Fibroblast of peridontal ligament (primary cell): ENCODE measurements around the gene PTPN6.
"Not testable (repeated sequence)": the region's sequence is repeated elsewhere in the genome, so short reads cannot be mapped to it uniquely, and the experiment has no call there.

Source experiments
- DNase-seq: peaks from one replicate; pipeline ENCODE4 v3.0.0-alpha.2; 2010; ENCODE audit errors: extremely low read depth

PTPN6 gene

GRCh38 chr12:6950811-6951540 is at the start of gene PTPN6:
Gene PTPN6, plus strand, starts transcription at chr12:6951356. Its CDS starts 157 bp downstream, at chr12:6951513.
- DNase-seq: no peak

DNA sequence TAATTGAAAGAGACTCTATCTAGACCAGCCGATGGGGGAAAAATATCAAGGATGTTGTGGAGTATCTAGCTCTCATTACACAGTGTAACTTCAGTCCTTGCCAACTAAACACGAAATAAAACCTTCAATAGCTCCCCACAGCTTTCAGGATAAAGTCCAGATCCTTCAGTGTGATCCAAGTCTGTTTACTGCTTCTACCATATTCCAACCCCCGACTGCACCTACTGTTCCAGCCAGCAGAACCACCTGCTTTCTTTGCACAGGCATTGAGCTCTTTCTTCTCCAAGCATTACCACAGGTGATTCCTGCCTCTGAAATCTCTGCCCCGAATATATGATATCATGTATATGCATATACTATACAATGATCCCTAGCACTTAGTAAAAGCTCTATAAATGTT is 48.7 kb upstream of the PTPN6 start:
- DNase-seq: no peak

GRCh38 chr12:6903722-6904121 is 47.4 kb upstream of the PTPN6 start:
- no peak for DNase-seq

GRCh38 chr12:6904280-6905276 is 46.6 kb upstream of the PTPN6 start, which contains the start of gene LRRC23:
Gene LRRC23, plus strand, starts transcription at chr12:6904822. Its CDS starts 812 bp downstream, at chr12:6905634.
- peak; percentile 94 for DNase-seq

GRCh38 chr12:6905414-6906040 is 45.6 kb upstream of the PTPN6 start:
- no peak for DNase-seq

DNA sequence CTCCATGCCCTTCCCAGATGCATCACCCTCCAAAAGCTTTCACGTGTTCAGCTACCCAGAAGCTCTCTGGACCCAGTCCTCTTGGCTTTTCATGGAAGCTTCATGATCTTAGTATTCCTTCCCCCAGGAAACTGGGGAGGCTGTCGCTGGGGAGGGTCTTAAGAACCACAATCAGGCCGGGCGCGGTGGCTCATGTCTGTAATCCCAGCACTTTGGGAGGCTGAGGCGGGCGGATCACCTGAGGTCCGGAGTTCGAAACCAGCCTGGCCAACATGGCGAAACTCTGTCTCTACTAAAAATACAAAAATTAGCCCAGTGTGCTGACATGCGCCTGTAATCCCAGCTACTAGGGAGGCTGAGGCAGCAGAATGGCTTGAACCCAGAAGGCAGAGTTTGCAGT is 43.0 kb upstream of the PTPN6 start:
- DNase-seq: not testable (repeated sequence)

- no peak for DNase-seq
These were observed 41.6 kb upstream of the PTPN6 start for GRCh38 chr12:6909421-6910145.

DNA sequence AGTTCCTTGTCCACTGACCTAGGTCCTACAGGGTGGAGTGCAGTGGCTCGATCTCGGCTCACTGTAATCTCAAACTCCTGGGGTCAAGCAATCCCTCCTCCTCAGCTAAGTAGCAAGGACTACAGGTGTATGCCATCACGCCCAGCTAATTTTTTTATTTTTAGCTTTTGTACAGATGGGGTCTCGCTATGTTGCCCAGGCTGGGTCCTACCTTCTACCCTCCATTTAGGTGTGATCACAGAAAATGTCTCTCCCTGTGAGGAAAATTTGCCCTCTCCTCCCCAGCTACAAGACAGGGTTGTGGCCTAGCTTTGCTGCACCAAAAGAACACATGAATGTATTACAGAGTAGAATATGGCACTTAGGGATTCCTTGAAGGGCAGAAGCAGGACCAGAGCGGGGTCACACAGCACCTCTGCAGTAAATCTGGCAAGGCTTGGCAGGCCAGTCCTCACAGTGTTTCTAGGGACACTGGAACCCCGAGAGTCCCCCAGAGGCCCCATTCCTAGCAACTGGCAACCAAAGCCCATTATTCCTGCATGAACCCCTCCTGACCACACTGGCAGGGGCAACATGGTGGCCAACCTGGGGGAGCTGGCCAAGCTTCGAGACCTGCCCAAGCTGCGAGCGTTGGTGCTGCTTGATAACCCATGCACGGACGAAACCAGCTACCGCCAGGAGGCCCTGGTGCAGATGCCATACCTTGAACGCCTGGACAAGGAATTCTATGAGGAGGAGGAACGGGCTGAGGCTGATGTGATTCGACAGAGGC is 38.8 kb upstream of the PTPN6 start:
- DNase-seq: no peak

DNA sequence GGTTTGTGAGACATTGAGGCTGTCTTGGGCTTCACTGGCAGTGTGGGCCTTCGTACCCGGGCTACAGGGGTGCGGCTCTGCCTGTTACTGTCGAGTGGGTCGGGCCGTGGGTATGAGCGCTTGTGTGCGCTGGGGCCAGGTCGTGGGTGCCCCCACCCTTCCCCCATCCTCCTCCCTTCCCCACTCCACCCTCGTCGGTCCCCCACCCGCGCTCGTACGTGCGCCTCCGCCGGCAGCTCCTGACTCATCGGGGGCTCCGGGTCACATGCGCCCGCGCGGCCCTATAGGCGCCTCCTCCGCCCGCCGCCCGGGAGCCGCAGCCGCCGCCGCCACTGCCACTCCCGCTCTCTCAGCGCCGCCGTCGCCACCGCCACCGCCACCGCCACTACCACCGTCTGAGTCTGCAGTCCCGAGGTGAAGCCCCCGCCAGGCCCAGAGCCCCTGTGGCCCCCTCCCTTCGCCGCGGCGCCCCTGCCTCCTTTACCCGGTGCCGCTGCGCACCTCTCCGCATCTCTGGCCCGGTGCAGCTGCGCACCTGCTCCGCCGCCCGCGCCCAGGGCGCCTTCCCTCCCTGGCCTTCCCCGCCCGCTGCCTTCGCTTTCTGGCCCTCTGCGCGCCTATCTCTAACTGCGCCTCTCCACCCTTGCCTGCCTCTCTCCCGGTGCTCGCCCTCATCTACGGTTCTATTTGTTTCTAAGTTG is 36.8 kb upstream of the PTPN6 start, which contains the start of gene ENO2:
TSS of gene ENO2 (plus strand) at position 335 of the 701 bp plus-strand sequence. CDS start 1,253 bp downstream, outside the sequence.
- peak; percentile 52 for DNase-seq

GRCh38 chr12:6914947-6915788 is 36.0 kb upstream of the PTPN6 start:
- no peak for DNase-seq

DNA sequence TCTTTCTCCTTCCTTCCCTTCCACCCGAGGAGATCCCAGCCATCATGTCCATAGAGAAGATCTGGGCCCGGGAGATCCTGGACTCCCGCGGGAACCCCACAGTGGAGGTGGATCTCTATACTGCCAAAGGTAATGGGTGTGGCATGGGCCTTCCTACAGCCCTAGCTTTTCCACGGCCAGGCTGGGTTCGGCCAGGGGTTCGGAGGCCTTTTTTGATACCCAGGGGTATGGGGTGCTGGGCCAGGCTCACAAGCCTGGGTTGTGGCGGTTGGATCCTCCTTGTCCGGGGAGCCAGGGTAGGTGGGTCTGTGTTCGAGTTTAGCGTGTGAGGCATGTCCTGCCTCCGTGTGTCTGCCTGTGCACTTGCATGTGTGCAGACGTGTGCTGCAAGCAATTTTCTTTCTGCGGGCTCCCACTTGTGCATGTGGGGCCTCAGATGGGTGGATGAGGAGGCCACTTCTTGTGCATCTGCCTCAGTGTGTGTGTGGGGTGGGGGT is 35.3 kb upstream of the PTPN6 start:
- DNase-seq: no peak

GRCh38 chr12:6916426-6917200 is 34.5 kb upstream of the PTPN6 start:
- DNase-seq: no peak

GRCh38 chr12:6917491-6918231 is 33.5 kb upstream of the PTPN6 start:
- no peak for DNase-seq

DNA sequence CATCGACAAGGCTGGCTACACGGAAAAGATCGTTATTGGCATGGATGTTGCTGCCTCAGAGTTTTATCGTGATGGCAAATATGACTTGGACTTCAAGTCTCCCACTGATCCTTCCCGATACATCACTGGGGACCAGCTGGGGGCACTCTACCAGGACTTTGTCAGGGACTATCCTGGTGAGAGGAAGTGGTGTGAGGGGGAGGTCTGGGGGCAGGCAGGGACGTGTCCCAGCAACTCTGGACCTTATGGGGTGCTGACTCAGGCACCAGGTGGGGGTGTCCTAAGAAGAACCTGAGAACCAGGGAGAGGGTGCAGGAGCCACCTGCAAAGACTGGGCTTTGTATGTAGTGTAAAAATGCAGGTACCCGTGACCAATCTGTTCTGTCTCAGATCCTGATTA is 31.6 kb upstream of the PTPN6 start:
- no peak for DNase-seq

DNA sequence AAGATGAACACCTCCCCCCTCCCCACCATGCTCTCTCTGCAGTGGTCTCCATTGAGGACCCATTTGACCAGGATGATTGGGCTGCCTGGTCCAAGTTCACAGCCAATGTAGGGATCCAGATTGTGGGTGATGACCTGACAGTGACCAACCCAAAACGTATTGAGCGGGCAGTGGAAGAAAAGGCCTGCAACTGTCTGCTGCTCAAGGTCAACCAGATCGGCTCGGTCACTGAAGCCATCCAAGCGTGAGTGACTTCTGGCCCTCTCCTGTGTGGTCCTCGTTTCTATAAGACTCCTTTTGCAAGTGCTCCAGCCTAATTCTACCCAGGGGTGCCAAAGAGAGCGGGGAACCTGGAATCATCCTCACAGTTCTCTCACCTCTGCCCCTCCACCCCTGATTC is 29.6 kb upstream of the PTPN6 start:
- DNase-seq: no peak

GRCh38 chr12:6921996-6922946 is 28.9 kb upstream of the PTPN6 start:
- no peak for DNase-seq
